ENCODE results near the gene TMEM232.

DNA sequence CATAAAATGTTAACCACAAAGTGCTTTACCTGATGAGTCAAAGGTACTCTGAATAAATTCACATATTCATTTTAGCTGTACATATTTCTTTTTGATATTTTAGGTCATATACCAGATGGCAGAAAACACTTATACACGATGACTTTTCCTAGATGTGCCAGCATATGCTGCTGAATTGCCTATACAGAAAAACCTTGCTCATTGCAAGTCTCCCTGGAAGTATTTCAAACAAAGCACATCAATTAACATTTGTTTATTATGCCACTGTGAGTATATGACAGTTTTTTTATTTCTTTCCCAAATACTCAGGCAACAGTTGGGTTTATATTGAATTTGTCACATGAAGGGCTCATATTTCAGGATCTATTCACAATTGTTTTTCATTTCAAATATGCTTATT is 180.8 kb downstream of the TMEM232 start:
- no peak for TF ChIP-seq POLR2A (IDR thresholded peaks at IDR 0.05)
- TF ChIP-seq CTCF (IDR thresholded peaks at IDR 0.05) = no peak
- TF ChIP-seq POLR2AphosphoS5 (IDR thresholded peaks at IDR 0.05) = no peak

Data from sigmoid colon (tissue), 4 donors.